GM23338 (cell line): ENCODE results near the gene BICRA. TPM values are rescaled to one million over a fixed set of nuclear protein-coding genes. Genes with fewer than 3 reads are reported as not detected.

Experiments
- ATAC-seq: fragments of 200-7000 bp; cut with Tn5 transposase; 3 replicates; pipeline ENCODE4 v1.9.1; 2020
- DNase-seq: peaks from one replicate; pipeline ENCODE4 v3.0.0-alpha.2; 2015; ENCODE audit warnings: low spot score
- H2AFZ ChIP-seq: fragments of 200-600 bp; sonication (generic); 2 replicates; pipeline ENCODE4 v1.8.0; 2016; ENCODE audit warnings: antibody characterized with exemption, mild to moderate bottlenecking, moderate library complexity
- H3F3A ChIP-seq: fragments of 200-600 bp; sonication (generic); replicated peaks from 2 replicates; pipeline ENCODE4 v1.8.0; 2017; ENCODE audit warnings: antibody characterized with exemption, mixed run types, low read depth
- H3K27ac ChIP-seq: fragments of 200-600 bp; sonication (generic); 2 replicates; pipeline ENCODE4 v1.6.1; 2016; ENCODE audit warnings: low read depth
- H3K27me3 ChIP-seq: fragments of 200-600 bp; sonication (generic); 2 replicates; pipeline ENCODE4 v1.8.0; 2016; ENCODE audit warnings: mild to moderate bottlenecking, mixed run types, moderate library complexity; ENCODE audit not compliant: insufficient read depth
- H3K36me3 ChIP-seq: fragments of 200-600 bp; sonication (generic); 2 replicates; pipeline ENCODE4 v1.8.0; 2016; ENCODE audit warnings: mild to moderate bottlenecking; ENCODE audit not compliant: insufficient read depth
- H3K4me1 ChIP-seq: fragments of 200-600 bp; sonication (generic); 2 replicates; pipeline ENCODE4 v1.8.0; 2016; ENCODE audit warnings: mild to moderate bottlenecking, moderate library complexity; ENCODE audit not compliant: insufficient read depth
- H3K4me2 ChIP-seq: fragments of 200-600 bp; sonication (generic); 2 replicates; pipeline ENCODE4 v1.7.1; 2017; ENCODE audit warnings: mixed run types
- H3K4me3 ChIP-seq: fragments of 200-600 bp; sonication (generic); 2 replicates; pipeline ENCODE4 v1.6.1; 2016; ENCODE audit warnings: mixed run types
- H3K79me2 ChIP-seq: fragments of 200-600 bp; sonication (generic); replicated peaks from 2 replicates; pipeline ENCODE4 v1.8.0; 2017; ENCODE audit warnings: mild to moderate bottlenecking; ENCODE audit not compliant: insufficient read depth
- H3K9me2 ChIP-seq: fragments of 200-600 bp; sonication (generic); 2 replicates; pipeline ENCODE4 v1.8.0; 2017; ENCODE audit not compliant: insufficient read depth
- H4K20me1 ChIP-seq: fragments of 200-600 bp; sonication (generic); replicated peaks from 2 replicates; pipeline ENCODE4 v1.8.0; 2017; ENCODE audit warnings: mild to moderate bottlenecking; ENCODE audit not compliant: insufficient read depth
- H3K27ac Mint-ChIP-seq: 2 replicates; pipeline ENCODE4 v1.8.0; 2020; ENCODE audit warnings: inconsistent platforms, mild to moderate bottlenecking, moderate library complexity, mixed read lengths
- H3K27me3 Mint-ChIP-seq: 3 replicates; pipeline ENCODE4 v1.8.0; 2022; ENCODE audit warnings: low read depth, mild to moderate bottlenecking, moderate library complexity, mixed read lengths, inconsistent platforms; ENCODE audit not compliant: insufficient read depth, poor library complexity
- H3K36me3 Mint-ChIP-seq: 3 replicates; pipeline ENCODE4 v1.8.0; 2021; ENCODE audit warnings: low read depth, mild to moderate bottlenecking, inconsistent platforms, moderate library complexity, mixed read lengths
- H3K4me1 Mint-ChIP-seq: 3 replicates; pipeline ENCODE4 v1.8.0; 2020; ENCODE audit warnings: mild to moderate bottlenecking, inconsistent platforms, mixed read lengths
- H3K4me3 Mint-ChIP-seq: 3 replicates; pipeline ENCODE4 v1.8.0; 2021; ENCODE audit warnings: moderate library complexity, mild to moderate bottlenecking, inconsistent platforms, mixed read lengths
- H3K9me3 Mint-ChIP-seq: 3 replicates; pipeline ENCODE4 v1.8.0; 2020; ENCODE audit warnings: moderate library complexity, mild to moderate bottlenecking, inconsistent platforms, mixed read lengths
- CREB1 ChIP-seq: fragments of 250-450 bp; sonication (Bioruptor Pico); IDR thresholded peaks from 2 replicates; pipeline ENCODE4 v1.5.0; 2020; ENCODE audit warnings: low read depth, mild to moderate bottlenecking, moderate library complexity
- EZH2phosphoT487 ChIP-seq: fragments of 200-600 bp; sonication (generic); IDR thresholded peaks from one replicate; pipeline ENCODE4 v1.8.1; 2018; ENCODE audit warnings: antibody characterized with exemption; ENCODE audit not compliant: unreplicated experiment
- NANOG ChIP-seq: IDR thresholded peaks from 2 replicates; pipeline ENCODE4 v1.6.1; 2016; ENCODE audit warnings: antibody characterized with exemption, borderline replicate concordance
- POLR2AphosphoS5 ChIP-seq: IDR thresholded peaks from 2 replicates; pipeline ENCODE4 v1.6.1; 2016; ENCODE audit warnings: antibody characterized with exemption, low read depth
- ZNF114 ChIP-seq: fragments of 250-450 bp; sonication (Bioruptor Pico); IDR thresholded peaks from 2 replicates; pipeline ENCODE4 v1.5.0; 2020; ENCODE audit warnings: mild to moderate bottlenecking, moderate library complexity
- ZNF331 ChIP-seq: fragments of 250-450 bp; sonication (Bioruptor Pico); IDR thresholded peaks from 2 replicates; pipeline ENCODE4 v1.5.0; 2020; ENCODE audit warnings: low read depth, mild to moderate bottlenecking, moderate library complexity
- polyA plus RNA-seq: library from polyadenylated mRNA; unstranded; fragments of >200 nt; fragmentation: Nextera tagmentation; extraction: Ambion mirVana; gene quantifications from 2 replicates; pipeline ENCODE4 v1.2.1, GENCODE V29; 2016
- total RNA-seq: library from RNA; depleted of rRNA; stranded (reverse); fragments of >200 nt; shearing (Covaris generic); gene quantifications from 2 replicates; pipeline ENCODE4 v1.2.3, GENCODE V29; 2014
- TF ChIP-seq, protein P1 (sequence below): fragments of 250-450 bp; sonication (Bioruptor Pico); IDR thresholded peaks from 2 replicates; pipeline ENCODE4 v1.5.0; 2020; ENCODE audit warnings: mild to moderate bottlenecking, moderate library complexity

Gene BICRA
- total and polyA plus RNA-seq, 2 experiments from 2014 or later, result 7.0 to 37.7 TPM

DNA sequence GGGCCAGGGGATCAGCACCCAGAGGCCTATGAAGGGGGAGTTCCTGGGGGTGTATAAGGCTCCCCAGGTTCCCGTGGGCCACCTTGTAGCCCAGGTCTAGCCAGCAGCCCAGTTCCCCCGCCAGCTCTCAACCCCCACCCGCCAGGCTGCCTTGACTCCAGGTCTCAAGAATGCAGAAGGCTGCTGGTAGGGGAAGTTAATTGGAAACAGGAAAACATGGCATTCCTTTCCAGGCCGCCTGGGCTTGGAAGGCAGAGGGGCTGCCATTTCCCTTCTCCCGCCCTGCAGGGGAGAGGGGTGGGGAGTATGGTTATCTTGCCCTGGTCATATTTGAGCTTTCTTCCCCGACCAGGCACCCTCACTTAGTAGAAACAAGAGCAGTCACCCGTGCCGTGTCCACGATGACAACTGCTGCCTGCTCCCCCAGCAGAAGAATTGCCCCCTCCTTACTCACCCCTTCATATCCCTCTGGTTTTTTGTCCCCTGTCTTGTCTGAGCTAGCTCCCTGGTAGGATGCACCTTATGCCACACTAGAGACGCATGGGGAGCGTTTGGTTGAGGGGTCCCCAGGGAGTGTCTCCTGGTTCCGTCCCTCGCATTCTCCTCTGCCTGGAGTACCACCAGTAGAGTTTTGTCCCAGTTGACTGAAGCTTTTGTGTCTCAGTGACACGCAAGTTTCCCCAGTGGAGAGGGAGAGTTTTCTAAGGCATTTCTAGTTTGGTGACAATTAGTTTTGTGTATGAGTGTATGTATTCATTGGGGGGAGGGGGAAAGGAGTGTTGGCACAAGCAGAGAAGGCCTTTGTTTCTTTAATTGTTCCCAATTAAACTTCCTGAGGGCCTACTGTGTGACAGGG lies 4.5 kb downstream of the BICRA start:
- DNase-seq (peak; percentile 94), ATAC-seq (peak; percentile 35)
- Histone ChIP-seq H4K20me1 (peaks cover 7% of the 10 kb centered on the region), H3F3A (peaks cover 31% of the 10 kb centered on the region), H3K4me2 (peak overlapping the region; percentile 71), H2AFZ (no peak overlapping the region), H3K27me3 (no peaks in the 10 kb centered on the region), H3K36me3 (no peaks in the 10 kb centered on the region), H3K9me2 (no peaks in the 10 kb centered on the region), H3K27ac (peak overlapping the region; percentile 98), H3K4me1 (peaks cover 61% of the 10 kb centered on the region), H3K79me2 (peaks cover 88% of the 10 kb centered on the region), H3K4me3 (peak overlapping the region; percentile 40; the same call in 1 of the 2 replicates)
- Mint-ChIP-seq H3K4me3 (peak overlapping the region; percentile 28; the same call in 2 of the 3 replicates), H3K4me1 (peaks cover 54% of the 10 kb centered on the region), H3K9me3 (no peaks in the 10 kb centered on the region), H3K36me3 (peaks cover 14% of the 10 kb centered on the region), H3K27me3 (peaks cover 10% of the 10 kb centered on the region), H3K27ac (peak overlapping the region; percentile 93)
- TF ChIP-seq NANOG (peak; percentile 10; the same call in 1 of the 2 replicates), ZNF114 (CRISPR knock-in tag) (no peak), ZNF331 (CRISPR knock-in tag) (no peak), POLR2AphosphoS5 (no peak; the same call in 1 of the 2 replicates), EZH2phosphoT487 (no peak), CREB1 (CRISPR knock-in tag) (0 out of 2 replicates have a peak, but pooled peaks have one; percentile 9)
- TF ChIP-seq, protein P1, sequence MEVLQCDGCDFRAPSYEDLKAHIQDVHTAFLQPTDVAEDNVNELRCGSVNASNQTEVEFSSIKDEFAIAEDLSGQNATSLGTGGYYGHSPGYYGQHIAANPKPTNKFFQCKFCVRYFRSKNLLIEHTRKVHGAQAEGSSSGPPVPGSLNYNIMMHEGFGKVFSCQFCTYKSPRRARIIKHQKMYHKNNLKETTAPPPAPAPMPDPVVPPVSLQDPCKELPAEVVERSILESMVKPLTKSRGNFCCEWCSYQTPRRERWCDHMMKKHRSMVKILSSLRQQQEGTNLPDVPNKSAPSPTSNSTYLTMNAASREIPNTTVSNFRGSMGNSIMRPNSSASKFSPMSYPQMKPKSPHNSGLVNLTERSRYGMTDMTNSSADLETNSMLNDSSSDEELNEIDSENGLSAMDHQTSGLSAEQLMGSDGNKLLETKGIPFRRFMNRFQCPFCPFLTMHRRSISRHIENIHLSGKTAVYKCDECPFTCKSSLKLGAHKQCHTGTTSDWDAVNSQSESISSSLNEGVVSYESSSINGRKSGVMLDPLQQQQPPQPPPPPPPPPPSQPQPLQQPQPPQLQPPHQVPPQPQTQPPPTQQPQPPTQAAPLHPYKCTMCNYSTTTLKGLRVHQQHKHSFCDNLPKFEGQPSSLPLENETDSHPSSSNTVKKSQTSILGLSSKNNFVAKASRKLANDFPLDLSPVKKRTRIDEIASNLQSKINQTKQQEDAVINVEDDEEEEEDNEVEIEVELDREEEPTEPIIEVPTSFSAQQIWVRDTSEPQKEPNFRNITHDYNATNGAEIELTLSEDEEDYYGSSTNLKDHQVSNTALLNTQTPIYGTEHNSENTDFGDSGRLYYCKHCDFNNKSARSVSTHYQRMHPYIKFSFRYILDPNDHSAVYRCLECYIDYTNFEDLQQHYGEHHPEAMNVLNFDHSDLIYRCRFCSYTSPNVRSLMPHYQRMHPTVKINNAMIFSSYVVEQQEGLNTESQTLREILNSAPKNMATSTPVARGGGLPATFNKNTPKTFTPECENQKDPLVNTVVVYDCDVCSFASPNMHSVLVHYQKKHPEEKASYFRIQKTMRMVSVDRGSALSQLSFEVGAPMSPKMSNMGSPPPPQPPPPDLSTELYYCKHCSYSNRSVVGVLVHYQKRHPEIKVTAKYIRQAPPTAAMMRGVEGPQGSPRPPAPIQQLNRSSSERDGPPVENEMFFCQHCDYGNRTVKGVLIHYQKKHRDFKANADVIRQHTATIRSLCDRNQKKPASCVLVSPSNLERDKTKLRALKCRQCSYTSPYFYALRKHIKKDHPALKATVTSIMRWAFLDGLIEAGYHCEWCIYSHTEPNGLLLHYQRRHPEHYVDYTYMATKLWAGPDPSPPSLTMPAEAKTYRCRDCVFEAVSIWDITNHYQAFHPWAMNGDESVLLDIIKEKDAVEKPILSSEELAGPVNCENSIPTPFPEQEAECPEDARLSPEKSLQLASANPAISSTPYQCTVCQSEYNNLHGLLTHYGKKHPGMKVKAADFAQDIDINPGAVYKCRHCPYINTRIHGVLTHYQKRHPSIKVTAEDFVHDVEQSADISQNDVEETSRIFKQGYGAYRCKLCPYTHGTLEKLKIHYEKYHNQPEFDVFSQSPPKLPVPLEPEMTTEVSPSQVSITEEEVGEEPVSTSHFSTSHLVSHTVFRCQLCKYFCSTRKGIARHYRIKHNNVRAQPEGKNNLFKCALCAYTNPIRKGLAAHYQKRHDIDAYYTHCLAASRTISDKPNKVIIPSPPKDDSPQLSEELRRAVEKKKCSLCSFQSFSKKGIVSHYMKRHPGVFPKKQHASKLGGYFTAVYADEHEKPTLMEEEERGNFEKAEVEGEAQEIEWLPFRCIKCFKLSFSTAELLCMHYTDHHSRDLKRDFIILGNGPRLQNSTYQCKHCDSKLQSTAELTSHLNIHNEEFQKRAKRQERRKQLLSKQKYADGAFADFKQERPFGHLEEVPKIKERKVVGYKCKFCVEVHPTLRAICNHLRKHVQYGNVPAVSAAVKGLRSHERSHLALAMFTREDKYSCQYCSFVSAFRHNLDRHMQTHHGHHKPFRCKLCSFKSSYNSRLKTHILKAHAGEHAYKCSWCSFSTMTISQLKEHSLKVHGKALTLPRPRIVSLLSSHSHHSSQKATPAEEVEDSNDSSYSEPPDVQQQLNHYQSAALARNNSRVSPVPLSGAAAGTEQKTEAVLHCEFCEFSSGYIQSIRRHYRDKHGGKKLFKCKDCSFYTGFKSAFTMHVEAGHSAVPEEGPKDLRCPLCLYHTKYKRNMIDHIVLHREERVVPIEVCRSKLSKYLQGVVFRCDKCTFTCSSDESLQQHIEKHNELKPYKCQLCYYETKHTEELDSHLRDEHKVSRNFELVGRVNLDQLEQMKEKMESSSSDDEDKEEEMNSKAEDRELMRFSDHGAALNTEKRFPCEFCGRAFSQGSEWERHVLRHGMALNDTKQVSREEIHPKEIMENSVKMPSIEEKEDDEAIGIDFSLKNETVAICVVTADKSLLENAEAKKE (CRISPR knock-in tag), result no peak
